Liver (tissue), 9 donors: ENCODE results near the gene OTUD7B. TPM values are rescaled to one million over a fixed set of nuclear protein-coding genes. Genes with fewer than 3 reads are reported as not detected.

ENCODE experiments used
- DNase-seq: peaks from one replicate; pipeline ENCODE4 v3.0.0-alpha.2; 2017; ENCODE audit warnings: low spot score
- H3K27ac ChIP-seq, 2 donors: one replicate each; pipeline ENCODE4 v1.7.0; 2013; ENCODE audit warnings: inconsistent platforms in 2 of 2, low read length in 2 of 2, control low read depth in 1 of 2, low read depth in 1 of 2, mild to moderate bottlenecking in 1 of 2
- H3K27me3 ChIP-seq, 4 donors: one replicate each; pipeline versions ENCODE4 v1.6.1 to v1.7.0; 2013; ENCODE audit warnings: low read length in 3 of 4, inconsistent platforms in 1 of 4, mild to moderate bottlenecking in 1 of 4, moderate library complexity in 1 of 4; ENCODE audit not compliant: control insufficient read depth in 4 of 4, insufficient read depth in 4 of 4
- H3K36me3 ChIP-seq, 4 donors: one replicate each; pipeline versions ENCODE4 v1.6.1 to v1.7.0; 2013; ENCODE audit warnings: low read length in 3 of 4, mild to moderate bottlenecking in 3 of 4, low read depth in 1 of 4, moderate library complexity in 1 of 4; ENCODE audit not compliant: control insufficient read depth in 4 of 4, insufficient read depth in 3 of 4
- H3K4me1 ChIP-seq, 4 donors: one replicate each; pipeline versions ENCODE4 v1.6.1 to v1.7.0; 2013; ENCODE audit warnings: low read length in 3 of 4, mild to moderate bottlenecking in 3 of 4, moderate library complexity in 1 of 4; ENCODE audit not compliant: control insufficient read depth in 4 of 4, insufficient read depth in 4 of 4
- H3K4me3 ChIP-seq, 3 donors: one replicate each; pipeline versions ENCODE4 v1.6.1 to v1.7.0; 2013; ENCODE audit warnings: low read length in 3 of 3, control low read depth in 1 of 3, low read depth in 1 of 3, mild to moderate bottlenecking in 1 of 3
- H3K9ac ChIP-seq, 2 donors: one replicate each; pipeline ENCODE4 v1.7.0; 2013; ENCODE audit warnings: low read length in 2 of 2, mild to moderate bottlenecking in 2 of 2, moderate library complexity in 2 of 2, control low read depth in 1 of 2, low read depth in 1 of 2
- H3K9me3 ChIP-seq, 4 donors: one replicate each; pipeline versions ENCODE4 v1.6.1 to v1.7.0; 2013; ENCODE audit warnings: low read length in 3 of 4; ENCODE audit not compliant: control insufficient read depth in 4 of 4
- FOXA1 ChIP-seq: IDR thresholded peaks from 2 replicates; pipeline ENCODE4 v1.6.1; 2016; ENCODE audit warnings: antibody characterized with exemption
- HNF4A ChIP-seq, 2 donors: conservative IDR thresholded peaks; 2 replicates each; pipeline ENCODE4 v1.6.1; 2016; ENCODE audit warnings: antibody characterized with exemption in 2 of 2, mild to moderate bottlenecking in 2 of 2
- JUND ChIP-seq, 2 donors: IDR thresholded peaks; 2 replicates each; pipeline ENCODE4 v1.6.1; 2016; ENCODE audit warnings: antibody characterized with exemption in 2 of 2
- TAF1 ChIP-seq: conservative IDR thresholded peaks from 2 replicates; pipeline ENCODE4 v1.6.1; 2016; ENCODE audit warnings: antibody characterized with exemption, mild to moderate bottlenecking
- YY1 ChIP-seq: IDR thresholded peaks from 2 replicates; pipeline ENCODE4 v1.6.1; 2016; ENCODE audit warnings: antibody characterized with exemption, mild to moderate bottlenecking
- ZBTB33 ChIP-seq: IDR thresholded peaks from 2 replicates; pipeline ENCODE4 v1.6.1; 2016; ENCODE audit warnings: antibody characterized with exemption
- WGBS: extraction: QIAGEN DNeasy Blood & Tissue Kit; methylation state at CpG from one replicate; pipeline ENCODE4 v1.1.7; 2013; 5-methylcytosine and 5-hydroxymethylcytosine counted together
- polyA plus RNA-seq, 2 donors: library from polyadenylated mRNA; stranded (reverse) in 1 of 2; unstranded in 1 of 2; fragments of 200-250 nt in 1 of 2; fragments of >200 nt in 1 of 2; fragmentation: Nextera tagmentation in 1 of 2; extraction: Ambion mirVana in 1 of 2; gene quantifications; one replicate each; pipeline versions ENCODE4 v1.2.1 to v1.2.3, GENCODE V29; 2013 to 2015
- total RNA-seq, 2 donors: library from RNA; depleted of rRNA; stranded (reverse); fragments of >200 nt; gene quantifications; one replicate each; pipeline ENCODE4 v1.2.3, GENCODE V29; 2014
- TF ChIP-seq, protein P1 (sequence below): IDR thresholded peaks from 2 replicates; pipeline ENCODE4 v1.6.1; 2016; ENCODE audit warnings: antibody characterized with exemption
- TF ChIP-seq, protein P2 (sequence below): fragments of 150-350 bp; IDR thresholded peaks from 2 replicates; pipeline ENCODE4 v1.5.1; 2017; ENCODE audit warnings: improper control_type of control experiment, low read depth, low read length; ENCODE audit not compliant: missing input control
- TF ChIP-seq, protein P3 (sequence below): IDR thresholded peaks from 2 replicates; pipeline ENCODE4 v1.6.1; 2016; ENCODE audit warnings: antibody characterized with exemption
- TF ChIP-seq, protein P4 (sequence below): IDR thresholded peaks from 2 replicates; pipeline ENCODE4 v1.6.1; 2016; ENCODE audit warnings: antibody characterized with exemption, mild to moderate bottlenecking
- donor health status: healthy.
- donor health status: healthy.
- donor health status: healthy.
- donor health status: healthy.
- donor health status: healthy.

Gene OTUD7B
- total and polyA plus RNA-seq, 4 donors: 2.1 to 19.2 (median 6.9) TPM

- Histone ChIP-seq H3K36me3 (no peaks in the 10 kb centered on the region), H3K9me3 (no peaks in the 10 kb centered on the region), H3K27ac (no peak overlapping the region), H3K27me3 (no peaks in the 10 kb centered on the region), H3K9ac (no peak overlapping the region), H3K4me3 (no peak overlapping the region), H3K4me1 (peaks cover 7 to 18% (median 9%) of the 10 kb centered on the region in 4 donors)
- no peak for TF ChIP-seq YY1
- no peak for TF ChIP-seq JUND (IDR thresholded peaks at IDR 0.05)
- no peak for DNase-seq
- 98% methylated on average over 1 of the region's 1 CpG for WGBS
Measured at GRCh38 chr1:150012611-150013010, 2.1 kb upstream of the OTUD7B start.

- TF ChIP-seq, protein P1, sequence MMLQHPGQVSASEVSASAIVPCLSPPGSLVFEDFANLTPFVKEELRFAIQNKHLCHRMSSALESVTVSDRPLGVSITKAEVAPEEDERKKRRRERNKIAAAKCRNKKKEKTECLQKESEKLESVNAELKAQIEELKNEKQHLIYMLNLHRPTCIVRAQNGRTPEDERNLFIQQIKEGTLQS: no peak
- TF ChIP-seq, protein P2, sequence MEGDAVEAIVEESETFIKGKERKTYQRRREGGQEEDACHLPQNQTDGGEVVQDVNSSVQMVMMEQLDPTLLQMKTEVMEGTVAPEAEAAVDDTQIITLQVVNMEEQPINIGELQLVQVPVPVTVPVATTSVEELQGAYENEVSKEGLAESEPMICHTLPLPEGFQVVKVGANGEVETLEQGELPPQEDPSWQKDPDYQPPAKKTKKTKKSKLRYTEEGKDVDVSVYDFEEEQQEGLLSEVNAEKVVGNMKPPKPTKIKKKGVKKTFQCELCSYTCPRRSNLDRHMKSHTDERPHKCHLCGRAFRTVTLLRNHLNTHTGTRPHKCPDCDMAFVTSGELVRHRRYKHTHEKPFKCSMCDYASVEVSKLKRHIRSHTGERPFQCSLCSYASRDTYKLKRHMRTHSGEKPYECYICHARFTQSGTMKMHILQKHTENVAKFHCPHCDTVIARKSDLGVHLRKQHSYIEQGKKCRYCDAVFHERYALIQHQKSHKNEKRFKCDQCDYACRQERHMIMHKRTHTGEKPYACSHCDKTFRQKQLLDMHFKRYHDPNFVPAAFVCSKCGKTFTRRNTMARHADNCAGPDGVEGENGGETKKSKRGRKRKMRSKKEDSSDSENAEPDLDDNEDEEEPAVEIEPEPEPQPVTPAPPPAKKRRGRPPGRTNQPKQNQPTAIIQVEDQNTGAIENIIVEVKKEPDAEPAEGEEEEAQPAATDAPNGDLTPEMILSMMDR: no peak
- TF ChIP-seq, protein P3, sequence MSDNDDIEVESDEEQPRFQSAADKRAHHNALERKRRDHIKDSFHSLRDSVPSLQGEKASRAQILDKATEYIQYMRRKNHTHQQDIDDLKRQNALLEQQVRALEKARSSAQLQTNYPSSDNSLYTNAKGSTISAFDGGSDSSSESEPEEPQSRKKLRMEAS: no peak
- TF ChIP-seq FOXA1 (no peak), YY1 (peak; percentile 53), TAF1 (no peak), HNF4A (conservative IDR thresholded peaks at IDR 0.05) (no peak), ZBTB33 (no peak)
- TF ChIP-seq, protein P4, sequence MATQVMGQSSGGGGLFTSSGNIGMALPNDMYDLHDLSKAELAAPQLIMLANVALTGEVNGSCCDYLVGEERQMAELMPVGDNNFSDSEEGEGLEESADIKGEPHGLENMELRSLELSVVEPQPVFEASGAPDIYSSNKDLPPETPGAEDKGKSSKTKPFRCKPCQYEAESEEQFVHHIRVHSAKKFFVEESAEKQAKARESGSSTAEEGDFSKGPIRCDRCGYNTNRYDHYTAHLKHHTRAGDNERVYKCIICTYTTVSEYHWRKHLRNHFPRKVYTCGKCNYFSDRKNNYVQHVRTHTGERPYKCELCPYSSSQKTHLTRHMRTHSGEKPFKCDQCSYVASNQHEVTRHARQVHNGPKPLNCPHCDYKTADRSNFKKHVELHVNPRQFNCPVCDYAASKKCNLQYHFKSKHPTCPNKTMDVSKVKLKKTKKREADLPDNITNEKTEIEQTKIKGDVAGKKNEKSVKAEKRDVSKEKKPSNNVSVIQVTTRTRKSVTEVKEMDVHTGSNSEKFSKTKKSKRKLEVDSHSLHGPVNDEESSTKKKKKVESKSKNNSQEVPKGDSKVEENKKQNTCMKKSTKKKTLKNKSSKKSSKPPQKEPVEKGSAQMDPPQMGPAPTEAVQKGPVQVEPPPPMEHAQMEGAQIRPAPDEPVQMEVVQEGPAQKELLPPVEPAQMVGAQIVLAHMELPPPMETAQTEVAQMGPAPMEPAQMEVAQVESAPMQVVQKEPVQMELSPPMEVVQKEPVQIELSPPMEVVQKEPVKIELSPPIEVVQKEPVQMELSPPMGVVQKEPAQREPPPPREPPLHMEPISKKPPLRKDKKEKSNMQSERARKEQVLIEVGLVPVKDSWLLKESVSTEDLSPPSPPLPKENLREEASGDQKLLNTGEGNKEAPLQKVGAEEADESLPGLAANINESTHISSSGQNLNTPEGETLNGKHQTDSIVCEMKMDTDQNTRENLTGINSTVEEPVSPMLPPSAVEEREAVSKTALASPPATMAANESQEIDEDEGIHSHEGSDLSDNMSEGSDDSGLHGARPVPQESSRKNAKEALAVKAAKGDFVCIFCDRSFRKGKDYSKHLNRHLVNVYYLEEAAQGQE: peak; percentile 29
- DNase-seq: peak; percentile 56
- Histone ChIP-seq H3K9me3 (no peaks in the 10 kb centered on the region), H3K9ac (peak overlapping the region; percentile 98 to 100), H3K4me3 (peak overlapping the region; percentile 81 to 94 (median 83)), H3K36me3 (no peaks in the 10 kb centered on the region), H3K27ac (peak overlapping the region; percentile 97), H3K4me1 (peaks cover 8 to 18% (median 8%) of the 10 kb centered on the region in 4 donors), H3K27me3 (no peaks in the 10 kb centered on the region)
- under 1% methylated on average over 29 of the region's 29 CpGs for WGBS
Measured at GRCh38 chr1:150009604-150010392, 728 bp downstream of the OTUD7B start.
